HG02571 (cell line): ENCODE data around the gene MATK.
A peak's percentile ranks its signal among the peaks of the same experiment; 100 is the strongest.
"Not testable (repeated sequence)": the region's sequence is repeated elsewhere in the genome, so short reads cannot be mapped to it uniquely, and the experiment has no call there.

Source experiments
- ATAC-seq: cut with Tn5 transposase; IDR thresholded peaks from one replicate; pipeline ENCODE4 v1.9.1; 2021; ENCODE audit warnings: mild to moderate bottlenecking, moderate library complexity; ENCODE audit not compliant: unreplicated experiment

The MATK gene

GRCh38 chr19:3771906-3772455 lies 14.2 kb downstream of the MATK start, which contains the start of gene RAX2:
Gene RAX2 (minus strand): TSS chr19:3772228. CDS start chr19:3771742, 486 bp downstream.
- ATAC-seq: no peak

GRCh38 chr19:3771000-3771905 lies 14.9 kb downstream of the MATK start:
- no peak for ATAC-seq

GRCh38 chr19:3770136-3770999 lies 15.8 kb downstream of the MATK start:
- no peak for ATAC-seq

- ATAC-seq: no peak
These were observed 16.7 kb downstream of the MATK start for GRCh38 chr19:3769494-3769893.

GRCh38 chr19:3768748-3769099 lies 17.5 kb downstream of the MATK start:
- no peak for ATAC-seq

GRCh38 chr19:3768015-3768747 lies 18.0 kb downstream of the MATK start:
- no peak for ATAC-seq

GRCh38 chr19:3767050-3767449 lies 19.1 kb downstream of the MATK start:
- ATAC-seq: no peak

- ATAC-seq: no peak
These were observed 19.7 kb downstream of the MATK start for GRCh38 chr19:3766520-3766919.

- not testable (repeated sequence) for ATAC-seq
These were observed 20.4 kb downstream of the MATK start for GRCh38 chr19:3765757-3766156.

GRCh38 chr19:3765121-3765520 lies 21.1 kb downstream of the MATK start:
- no peak for ATAC-seq

GRCh38 chr19:3762501-3763459 lies 23.4 kb downstream of the MATK start, which contains the start of gene MRPL54:
Gene MRPL54 (plus strand): TSS chr19:3762682. CDS start chr19:3762701, 19 bp downstream.
- peak; percentile 78 for ATAC-seq

GRCh38 chr19:3762130-3762473 lies 24.1 kb downstream of the MATK start:
- no peak for ATAC-seq

- peak; percentile 45 for ATAC-seq
These were observed 24.6 kb downstream of the MATK start, which contains the start of gene APBA3 for GRCh38 chr19:3761382-3762129. Gene APBA3 (minus strand): TSS chr19:3761692. CDS start chr19:3760264, 1,428 bp downstream.

GRCh38 chr19:3760871-3761361 lies 25.3 kb downstream of the MATK start:
- ATAC-seq: peak; percentile 3

- ATAC-seq: no peak
These were observed 26.5 kb downstream of the MATK start for GRCh38 chr19:3759482-3760254.

GRCh38 chr19:3758297-3758696 lies 27.9 kb downstream of the MATK start:
- not testable (repeated sequence) for ATAC-seq

GRCh38 chr19:3757705-3758104 lies 28.5 kb downstream of the MATK start:
- ATAC-seq: not testable (repeated sequence)
